Measurements from ENCODE around the gene APBB2.
"Not testable (repeated sequence)": the region's sequence is repeated elsewhere in the genome, so short reads cannot be mapped to it uniquely, and the experiment has no call there.

The APBB2 gene

GRCh38 chr4:41002309-41002708 lies 212.0 kb downstream of the APBB2 start:
- no peak for DNase-seq

- DNase-seq: no peak
Measured at GRCh38 chr4:41000356-41000755, 214.0 kb downstream of the APBB2 start.

- no peak for DNase-seq
Measured at GRCh38 chr4:40998675-40999358, 215.5 kb downstream of the APBB2 start.

DNA sequence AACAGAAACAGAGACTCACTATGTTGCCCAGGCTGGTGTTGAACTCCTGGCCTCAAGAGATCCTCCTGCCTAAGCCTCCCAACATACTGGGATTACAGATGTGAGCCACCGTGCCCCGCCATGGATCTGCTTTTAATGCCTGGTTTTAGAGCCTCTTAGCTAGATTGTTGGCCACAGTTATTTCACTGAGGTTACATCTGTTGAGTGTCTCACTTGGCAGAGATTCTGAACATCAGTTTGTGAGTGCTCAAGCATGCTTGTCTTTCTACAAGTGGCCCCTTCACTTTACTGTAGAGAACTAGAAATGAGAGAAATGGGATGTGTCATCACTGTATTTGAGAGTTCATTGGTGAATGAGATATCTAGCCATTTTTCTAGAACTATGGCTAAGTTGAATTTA lies 218.5 kb downstream of the APBB2 start:
- no peak for DNase-seq

DNA sequence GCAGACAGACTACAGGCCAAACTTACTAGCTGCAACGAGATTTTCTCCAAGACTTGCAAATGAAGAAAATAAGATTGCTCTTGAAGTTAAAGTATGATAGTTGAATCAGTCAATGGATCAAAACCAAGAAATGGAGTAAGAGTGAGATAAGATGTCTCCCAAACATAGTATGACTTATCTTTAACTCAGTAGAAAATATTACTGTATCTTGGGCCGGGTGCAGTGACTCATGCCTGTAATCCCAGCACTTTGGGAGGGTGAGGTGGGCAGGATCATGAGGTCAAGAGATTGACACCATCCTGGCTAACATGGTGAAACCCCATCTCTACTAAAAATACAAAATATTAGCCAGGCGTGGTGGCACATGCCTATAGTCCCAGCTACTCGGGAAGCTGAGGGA lies 220.0 kb downstream of the APBB2 start:
- not testable (repeated sequence) for DNase-seq

DNA sequence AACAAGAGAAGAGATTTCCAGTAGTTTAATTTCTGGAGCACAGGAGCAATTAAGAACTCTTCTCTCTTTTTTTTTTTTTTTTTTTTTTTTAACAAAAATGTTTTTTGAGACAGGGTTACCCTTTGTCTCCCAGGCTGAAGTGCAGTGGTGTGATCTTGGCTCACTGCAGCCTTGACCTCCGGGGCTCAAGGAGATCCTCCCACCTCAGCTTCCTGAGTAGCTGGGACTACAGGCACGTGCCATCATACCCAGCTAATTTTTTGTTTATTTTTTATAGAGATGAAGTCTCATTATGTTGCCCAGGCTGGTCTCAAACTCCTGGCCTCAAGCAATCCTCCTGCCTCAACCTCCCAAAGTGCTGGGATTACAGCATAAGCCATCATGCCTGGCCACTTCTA lies 221.0 kb downstream of the APBB2 start:
- not testable (repeated sequence) for DNase-seq

DNA sequence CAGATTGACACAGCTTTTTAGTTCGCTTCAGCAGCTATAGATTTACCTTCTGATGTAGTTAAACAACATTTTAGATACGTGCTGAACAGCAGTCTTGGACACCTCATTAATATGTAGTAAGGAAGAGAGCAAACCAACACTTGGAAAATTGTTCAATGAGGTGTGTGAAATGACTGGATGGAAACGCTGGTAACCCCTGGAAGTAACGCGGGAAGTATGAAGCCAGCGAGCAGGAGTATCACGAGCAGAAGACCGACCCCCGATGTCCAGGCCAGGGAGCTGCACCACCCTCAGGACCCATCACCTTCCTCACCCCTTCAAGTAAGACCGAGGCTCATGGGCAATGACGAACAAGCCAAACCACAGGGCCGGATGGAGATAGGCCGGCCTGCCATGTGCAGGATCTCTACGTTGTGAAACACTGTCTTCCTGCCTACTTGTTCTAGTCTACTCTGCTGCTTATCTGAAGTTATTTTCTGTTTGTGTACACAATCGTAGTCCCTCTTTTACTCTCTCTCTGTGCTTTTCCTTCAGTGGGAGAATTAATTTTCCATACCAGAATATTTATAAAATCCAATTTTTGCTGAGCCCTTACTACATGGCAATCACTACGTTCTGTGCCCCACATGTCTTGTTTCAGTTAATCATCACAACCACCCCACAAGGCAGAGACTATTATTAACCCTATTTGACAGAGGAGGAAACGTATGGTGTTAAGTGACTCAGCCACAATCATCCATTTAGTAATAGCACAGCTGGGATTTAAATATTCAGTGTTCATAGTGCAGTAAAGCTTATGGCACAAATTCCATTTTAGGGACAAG lies 221.7 kb downstream of the APBB2 start:
- peak in 1 of 5 donors; percentile 17 for DNase-seq

GRCh38 chr4:40991908-40992307 lies 222.4 kb downstream of the APBB2 start:
- DNase-seq: no peak

- DNase-seq: no peak
Measured at GRCh38 chr4:40990899-40991265, 223.5 kb downstream of the APBB2 start.

DNA sequence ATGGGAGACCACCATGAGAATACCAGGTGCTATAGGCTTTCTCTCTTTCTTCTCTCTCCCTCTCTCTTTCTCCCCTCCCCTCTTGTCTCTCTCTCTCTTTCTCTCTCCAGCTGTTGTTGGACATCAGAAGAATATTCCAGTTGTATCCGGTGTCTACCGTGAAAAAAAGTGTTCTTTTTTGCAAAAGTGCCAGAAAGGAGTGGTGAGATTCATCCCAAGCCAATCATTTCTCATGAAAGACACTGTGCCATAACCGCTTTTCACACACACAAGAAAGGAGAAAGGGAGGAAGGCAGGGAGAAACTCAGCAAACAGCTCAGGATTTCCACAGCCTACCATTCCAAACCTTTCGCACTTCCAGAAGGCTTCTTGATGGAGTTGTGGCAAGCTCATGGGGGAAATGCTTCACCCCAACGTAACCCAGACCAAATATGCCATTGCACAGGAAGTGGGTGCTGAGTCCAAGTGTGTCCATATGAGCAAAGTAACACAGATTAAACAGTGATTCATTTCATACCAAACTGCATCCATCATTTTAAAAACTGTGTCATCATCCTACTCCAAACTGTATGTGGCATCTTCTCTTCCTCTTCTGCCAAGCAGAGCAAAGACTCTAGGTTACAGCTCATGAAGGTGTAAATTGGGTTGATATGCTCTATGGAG lies 224.0 kb downstream of the APBB2 start:
- DNase-seq: peak in 1 of 5 donors; percentile 13

- no peak for DNase-seq
Measured at GRCh38 chr4:40987151-40987550, 227.2 kb downstream of the APBB2 start.

GRCh38 chr4:40986375-40986774 lies 228.0 kb downstream of the APBB2 start:
- DNase-seq: no peak

- no peak for DNase-seq
Measured at GRCh38 chr4:40984051-40984450, 230.3 kb downstream of the APBB2 start.

GRCh38 chr4:40980318-40980883 lies 233.9 kb downstream of the APBB2 start:
- DNase-seq: no peak

GRCh38 chr4:40978548-40978947 lies 235.8 kb downstream of the APBB2 start:
- no peak for DNase-seq

DNA sequence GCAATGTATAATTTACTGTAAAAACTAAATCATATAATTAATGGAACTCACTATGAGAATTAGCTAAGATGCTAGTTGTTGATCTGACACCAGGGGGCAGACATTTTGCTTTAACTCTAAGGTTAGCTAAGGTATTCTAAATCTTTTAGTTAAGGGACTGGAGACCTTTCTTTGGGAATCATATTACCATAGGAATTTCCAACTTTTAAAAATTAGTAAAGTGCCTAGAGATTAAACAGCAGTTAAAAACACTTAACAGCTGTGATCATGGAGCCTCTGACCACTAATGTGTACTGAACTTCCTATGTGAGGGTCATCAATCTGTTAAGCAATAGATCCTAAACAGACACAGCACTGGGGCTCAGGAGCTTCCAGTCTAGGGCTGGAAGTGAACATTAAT lies 238.0 kb downstream of the APBB2 start:
- DNase-seq: peak in 1 of 5 donors; percentile 13

DNA sequence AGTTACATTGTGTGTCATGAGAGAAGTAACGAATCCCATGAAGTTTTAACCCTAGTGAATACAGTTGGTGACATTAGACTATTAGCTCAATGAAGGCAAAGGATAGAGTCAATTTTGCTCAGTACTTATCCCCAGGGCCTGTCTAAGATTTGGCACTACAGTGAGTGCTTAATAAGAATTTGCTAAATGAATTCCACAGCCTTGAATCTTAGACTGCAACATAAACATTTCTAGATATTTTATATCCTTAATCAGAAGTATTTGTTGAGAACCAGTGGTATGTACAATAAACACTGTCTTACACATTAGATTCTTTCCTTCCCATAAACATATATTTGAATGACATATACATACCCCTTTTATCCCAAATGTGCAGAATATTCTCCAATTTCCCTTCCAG lies 241.6 kb downstream of the APBB2 start:
- DNase-seq: no peak

GRCh38 chr4:40971338-40971737 lies 243.0 kb downstream of the APBB2 start:
- DNase-seq: no peak

DNA sequence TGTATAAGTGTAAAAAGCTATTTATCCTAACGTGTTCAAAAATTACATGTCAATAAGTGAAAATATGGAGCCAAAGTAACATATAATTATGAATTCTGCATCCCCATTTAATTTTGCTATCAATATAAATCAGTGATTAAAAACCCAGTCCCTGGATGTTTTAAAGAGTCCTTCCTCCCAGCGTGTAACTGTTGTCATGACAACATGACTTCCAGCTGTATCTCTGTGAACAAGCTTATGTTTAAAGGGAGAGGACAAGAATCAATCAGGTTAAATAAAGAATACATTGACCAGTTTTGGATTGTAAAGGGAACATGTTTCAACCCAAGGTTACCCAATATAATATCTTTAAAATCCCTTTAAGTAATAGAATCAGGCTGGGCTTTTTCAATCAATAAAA lies 244.8 kb downstream of the APBB2 start:
- no peak for DNase-seq

GRCh38 chr4:40967550-40967949 lies 246.8 kb downstream of the APBB2 start:
- DNase-seq: no peak

DNA sequence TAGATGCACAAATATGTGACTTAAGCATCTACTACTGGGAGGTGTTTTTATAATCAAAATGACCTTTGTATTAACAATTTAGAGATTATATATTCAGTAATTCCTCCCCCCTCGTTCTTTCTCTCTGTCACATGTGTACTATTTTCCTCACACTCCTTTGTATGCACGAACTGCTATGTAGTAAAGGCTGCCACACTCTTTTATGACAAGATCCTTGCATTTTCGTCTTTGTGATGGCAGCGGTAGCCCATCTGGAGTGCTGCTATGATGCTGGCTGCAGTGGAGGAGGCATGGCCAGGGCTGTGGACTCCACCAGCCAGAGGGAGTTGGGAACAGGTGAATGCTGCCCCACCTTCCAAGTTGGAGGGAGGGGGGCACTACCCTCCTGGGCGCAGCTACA lies 248.3 kb downstream of the APBB2 start:
- DNase-seq: no peak

DNA sequence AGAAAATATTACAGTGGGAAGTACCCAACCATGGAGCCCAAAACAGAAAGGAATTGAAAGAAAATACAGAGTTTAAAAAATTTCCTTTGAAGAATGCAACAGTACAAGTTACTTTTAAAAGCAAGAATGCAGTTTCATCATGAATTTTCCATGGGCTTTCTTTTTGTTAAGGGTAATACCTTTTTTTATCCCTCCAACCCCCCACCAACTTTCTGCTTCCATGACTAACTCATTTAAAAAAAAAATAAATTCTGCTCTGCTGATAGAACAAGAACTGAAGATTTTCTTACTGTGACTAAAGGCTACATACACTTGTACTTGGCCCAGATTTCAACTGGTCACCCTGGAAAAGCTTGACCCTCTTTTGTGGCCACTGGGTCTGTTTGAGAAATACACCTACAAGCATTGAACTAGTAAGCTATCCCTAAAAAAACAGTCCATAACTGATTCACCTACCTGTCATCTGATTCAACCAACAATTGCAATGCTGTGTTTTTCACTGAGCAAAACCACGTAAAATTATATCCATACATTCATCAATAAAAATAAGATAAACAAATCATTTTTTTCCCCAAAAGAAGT lies 250.4 kb downstream of the APBB2 start:
- DNase-seq: no peak

- no peak for DNase-seq
Measured at GRCh38 chr4:40962551-40963180, 251.7 kb downstream of the APBB2 start.

All from T-helper 1 cell (primary cell).